ENCODE data around the gene MROH2B. TPM values are rescaled to one million over a fixed set of nuclear protein-coding genes. Genes with fewer than 3 reads are reported as not detected.

The MROH2B gene
- total RNA-seq: not detected in 2 replicates

DNA sequence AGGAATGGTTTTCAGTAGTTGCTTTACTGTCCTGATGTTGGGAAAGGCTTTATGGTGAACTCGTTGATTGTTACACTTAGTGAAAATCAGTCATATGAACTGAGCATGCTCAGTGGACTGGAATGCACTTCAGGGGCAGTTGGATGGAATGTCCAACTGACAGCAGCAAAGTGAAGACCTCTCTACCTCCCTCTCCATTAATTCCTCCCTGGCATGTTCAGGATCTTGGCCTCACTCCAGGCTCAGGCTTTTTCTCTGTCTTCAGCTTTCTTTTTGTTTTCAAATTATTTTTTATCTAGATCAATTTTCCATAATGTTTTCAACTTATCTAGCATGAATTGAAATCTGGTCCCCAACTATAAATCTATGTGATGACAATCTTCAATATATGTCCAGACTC, at the start of gene MROH2B:
TSS of gene MROH2B (minus strand) at position 101 of the 400 bp plus-strand sequence. CDS start 490 bp downstream, outside the sequence.
- no peaks in the 10 kb centered on the region for H3K36me3 ChIP-seq (ENCODE audit: control insufficient read depth, insufficient read depth, low read length)
- TF ChIP-seq, protein P1, sequence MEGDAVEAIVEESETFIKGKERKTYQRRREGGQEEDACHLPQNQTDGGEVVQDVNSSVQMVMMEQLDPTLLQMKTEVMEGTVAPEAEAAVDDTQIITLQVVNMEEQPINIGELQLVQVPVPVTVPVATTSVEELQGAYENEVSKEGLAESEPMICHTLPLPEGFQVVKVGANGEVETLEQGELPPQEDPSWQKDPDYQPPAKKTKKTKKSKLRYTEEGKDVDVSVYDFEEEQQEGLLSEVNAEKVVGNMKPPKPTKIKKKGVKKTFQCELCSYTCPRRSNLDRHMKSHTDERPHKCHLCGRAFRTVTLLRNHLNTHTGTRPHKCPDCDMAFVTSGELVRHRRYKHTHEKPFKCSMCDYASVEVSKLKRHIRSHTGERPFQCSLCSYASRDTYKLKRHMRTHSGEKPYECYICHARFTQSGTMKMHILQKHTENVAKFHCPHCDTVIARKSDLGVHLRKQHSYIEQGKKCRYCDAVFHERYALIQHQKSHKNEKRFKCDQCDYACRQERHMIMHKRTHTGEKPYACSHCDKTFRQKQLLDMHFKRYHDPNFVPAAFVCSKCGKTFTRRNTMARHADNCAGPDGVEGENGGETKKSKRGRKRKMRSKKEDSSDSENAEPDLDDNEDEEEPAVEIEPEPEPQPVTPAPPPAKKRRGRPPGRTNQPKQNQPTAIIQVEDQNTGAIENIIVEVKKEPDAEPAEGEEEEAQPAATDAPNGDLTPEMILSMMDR (IDR thresholded peaks at IDR 0.05; ENCODE audit: insufficient read depth, low read length, severe bottlenecking): no peak
- H3K4me3 ChIP-seq (ENCODE audit: low read depth, low read length): no peak within 1 kb of the TSS
- H3K27me3 ChIP-seq (ENCODE audit: control insufficient read depth, insufficient read depth, low read length): no peaks in the 10 kb centered on the region
- FAIRE-seq (no peak), DNase-seq (ENCODE audit: low read depth) (no peak)

DNA sequence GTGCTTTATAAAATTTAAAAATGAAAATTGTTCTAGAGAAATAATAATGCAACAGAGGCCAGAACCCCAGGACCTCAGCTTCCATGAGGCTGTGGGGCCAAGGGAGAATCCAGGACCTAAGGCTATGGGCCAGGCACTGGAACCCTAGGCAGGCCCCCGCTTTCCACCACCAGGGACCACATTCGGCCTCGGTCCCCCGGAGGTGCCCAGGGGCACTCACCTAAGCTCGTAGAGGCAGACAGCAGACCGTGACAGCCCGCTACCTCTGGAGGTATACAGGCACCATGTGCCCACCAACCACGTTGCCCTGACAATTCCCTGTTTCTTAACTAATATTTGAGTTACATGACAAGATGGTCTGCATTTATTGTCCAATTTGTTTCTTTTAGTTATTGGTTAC, 49.5 kb upstream of the MROH2B start:
- DNase-seq (ENCODE audit: low read depth) (no peak), FAIRE-seq (no peak)
- H3K36me3 ChIP-seq (ENCODE audit: control insufficient read depth, insufficient read depth, low read length): no peaks in the 10 kb centered on the region
- H3K4me3 ChIP-seq (ENCODE audit: low read depth, low read length): no peak overlapping the region
- no peaks in the 10 kb centered on the region for H3K27me3 ChIP-seq (ENCODE audit: control insufficient read depth, insufficient read depth, low read length)
- TF ChIP-seq, protein P1 (IDR thresholded peaks at IDR 0.05; ENCODE audit: insufficient read depth, low read length, severe bottlenecking): no peak

DNA sequence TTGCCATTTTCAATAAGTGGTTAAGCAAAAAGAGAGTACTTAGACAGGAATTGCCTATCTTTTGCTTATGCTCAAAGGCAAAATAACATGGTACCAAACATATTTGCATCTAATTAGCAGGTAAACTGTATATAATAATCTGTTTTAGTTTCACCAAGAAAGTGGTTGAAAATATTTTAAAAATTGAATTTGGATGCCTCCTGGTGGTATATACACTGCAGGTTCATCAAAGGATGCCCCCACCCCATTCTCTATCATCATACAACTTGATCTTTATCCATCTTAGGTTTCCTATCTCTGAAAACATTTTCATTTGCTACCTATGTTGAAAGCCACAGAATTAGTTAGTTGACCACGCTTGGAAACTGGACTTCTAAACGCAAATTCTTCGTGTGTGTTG, 47.0 kb upstream of the MROH2B start:
- FAIRE-seq (no peak), DNase-seq (ENCODE audit: low read depth) (no peak)
- TF ChIP-seq, protein P1 (IDR thresholded peaks at IDR 0.05; ENCODE audit: insufficient read depth, low read length, severe bottlenecking): no peak
- H3K27me3 ChIP-seq (ENCODE audit: control insufficient read depth, insufficient read depth, low read length): no peaks in the 10 kb centered on the region
- H3K4me3 ChIP-seq (ENCODE audit: low read depth, low read length): no peak overlapping the region
- no peaks in the 10 kb centered on the region for H3K36me3 ChIP-seq (ENCODE audit: control insufficient read depth, insufficient read depth, low read length)

DNA sequence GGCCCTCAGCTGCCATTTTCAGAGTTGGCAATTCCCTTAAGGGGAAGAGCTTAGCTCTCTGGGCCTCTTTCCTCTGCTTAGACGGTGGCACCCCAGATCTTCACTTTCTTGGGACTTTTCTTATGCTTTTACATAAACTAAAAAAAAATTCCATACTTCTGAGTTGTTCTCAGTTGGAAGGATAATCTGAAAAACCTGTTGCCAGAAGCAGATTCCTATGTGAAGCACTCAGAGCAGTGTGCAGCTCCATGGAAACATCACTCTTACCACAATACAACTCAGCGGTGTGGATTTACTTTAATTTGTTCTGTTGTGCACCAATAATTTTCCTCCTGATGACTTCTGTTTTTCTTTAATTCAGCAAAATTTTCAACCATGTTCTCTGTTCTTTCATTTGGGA, 44.1 kb upstream of the MROH2B start:
- TF ChIP-seq, protein P1 (IDR thresholded peaks at IDR 0.05; ENCODE audit: insufficient read depth, low read length, severe bottlenecking): no peak
- no peaks in the 10 kb centered on the region for H3K36me3 ChIP-seq (ENCODE audit: control insufficient read depth, insufficient read depth, low read length)
- no peaks in the 10 kb centered on the region for H3K27me3 ChIP-seq (ENCODE audit: control insufficient read depth, insufficient read depth, low read length)
- H3K4me3 ChIP-seq (ENCODE audit: low read depth, low read length): no peak overlapping the region
- DNase-seq (ENCODE audit: low read depth): no peak
- no peak for FAIRE-seq

DNA sequence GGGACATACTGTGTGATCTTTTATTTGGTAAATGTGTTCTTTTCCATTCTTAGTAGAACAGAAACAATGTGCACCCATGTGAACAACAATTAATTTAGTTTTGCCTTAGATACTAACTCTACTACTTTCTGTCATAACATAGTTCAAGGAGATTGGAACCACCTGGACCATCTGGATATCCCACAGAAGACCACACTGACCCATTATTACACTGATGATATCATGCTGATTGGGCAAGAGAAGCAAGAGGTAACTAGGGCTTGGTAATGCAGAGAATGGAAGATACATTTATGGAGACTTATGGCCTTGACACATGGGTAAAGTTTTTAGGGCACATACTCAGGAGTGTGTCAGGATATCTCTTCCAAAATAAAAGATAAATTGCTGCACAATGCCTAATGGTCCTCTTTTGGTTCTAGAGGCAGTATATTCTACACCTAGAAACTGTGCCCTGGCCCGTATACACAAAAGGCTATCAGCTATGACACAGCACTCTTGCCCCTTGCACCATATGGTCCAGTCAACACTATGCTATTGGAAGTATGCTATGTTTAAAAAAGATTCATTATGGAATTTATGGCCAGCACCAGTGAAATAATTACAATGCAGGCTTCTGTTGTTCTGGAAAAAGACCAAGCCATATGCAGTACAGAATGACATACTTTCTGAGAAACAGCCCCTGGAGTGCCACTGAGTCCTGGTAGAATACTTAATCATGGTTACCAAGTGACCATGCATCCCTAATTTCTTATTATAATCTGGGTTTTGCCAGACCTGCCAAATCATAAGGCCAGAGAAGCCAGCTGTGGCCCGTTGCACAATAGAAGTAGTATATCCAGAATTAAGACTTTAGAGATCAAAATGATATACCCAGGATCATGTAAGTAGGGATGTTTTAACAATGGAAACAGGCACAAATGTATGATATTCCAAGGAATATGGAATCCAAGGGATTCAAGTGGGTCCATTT, 41.6 kb upstream of the MROH2B start:
- TF ChIP-seq, protein P1 (IDR thresholded peaks at IDR 0.05; ENCODE audit: insufficient read depth, low read length, severe bottlenecking): no peak
- DNase-seq (ENCODE audit: low read depth) (no peak), FAIRE-seq (no peak)
- H3K4me3 ChIP-seq (ENCODE audit: low read depth, low read length): no peak overlapping the region
- H3K36me3 ChIP-seq (ENCODE audit: control insufficient read depth, insufficient read depth, low read length): no peaks in the 10 kb centered on the region
- H3K27me3 ChIP-seq (ENCODE audit: control insufficient read depth, insufficient read depth, low read length): no peaks in the 10 kb centered on the region
